Right ventricle myocardium superior (tissue), 1 donor: ENCODE measurements around the gene SMPDL3A. TPM values are rescaled to one million over a fixed set of nuclear protein-coding genes. Genes with fewer than 3 reads are reported as not detected.

Experiments
- ATAC-seq: fragments of 200-7000 bp; cut with Tn5 transposase; one replicate; pipeline ENCODE4 v1.9.1; 2020; ENCODE audit warnings: mild to moderate bottlenecking; ENCODE audit not compliant: poor library complexity
- DNase-seq: peaks from one replicate; pipeline ENCODE4 v3.0.0-alpha.2; 2020
- intact Hi-C: fragments of 100-400 bp; cut with DNase I; formaldehyde crosslinking; loops from one replicate; pipeline ENCODE4 v1.11.2; 2022
- total RNA-seq: library from RNA; stranded (reverse); fragmentation: NEBNext Ultra II Directional; extraction: Animal tissue kit (Norgen Biotek cat#: 25700); gene quantifications from one replicate; pipeline ENCODE4 v1.2.1, GENCODE V29; 2021
- donor health status: DM: no; HTN: yes; CAD: no; lungs with severe emphysema.

Gene SMPDL3A
- total RNA-seq, 1 donor from 2014 or later: 3.7 TPM

DNA sequence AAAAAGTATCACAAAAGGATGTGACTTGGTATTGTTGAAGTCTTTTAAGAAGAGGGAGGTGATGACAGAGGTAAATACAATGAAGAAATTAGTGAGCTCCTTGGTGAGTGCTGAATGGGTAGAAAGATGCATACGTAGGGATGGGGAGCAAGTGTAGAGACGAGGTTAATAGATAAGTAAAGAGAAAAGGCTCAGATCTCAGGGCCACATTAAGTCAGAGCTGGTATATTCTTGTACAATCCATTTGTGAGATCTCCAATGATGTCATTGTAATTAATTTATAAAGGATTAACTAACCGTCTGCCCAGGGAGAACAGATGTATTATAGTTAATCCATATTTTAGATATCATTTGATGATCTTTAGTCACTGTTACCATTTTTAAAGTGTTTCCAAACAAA is 43.4 kb downstream of the SMPDL3A start:
- intact Hi-C loops: no loop called here
- DNase-seq (no peak), ATAC-seq (no peak)

DNA sequence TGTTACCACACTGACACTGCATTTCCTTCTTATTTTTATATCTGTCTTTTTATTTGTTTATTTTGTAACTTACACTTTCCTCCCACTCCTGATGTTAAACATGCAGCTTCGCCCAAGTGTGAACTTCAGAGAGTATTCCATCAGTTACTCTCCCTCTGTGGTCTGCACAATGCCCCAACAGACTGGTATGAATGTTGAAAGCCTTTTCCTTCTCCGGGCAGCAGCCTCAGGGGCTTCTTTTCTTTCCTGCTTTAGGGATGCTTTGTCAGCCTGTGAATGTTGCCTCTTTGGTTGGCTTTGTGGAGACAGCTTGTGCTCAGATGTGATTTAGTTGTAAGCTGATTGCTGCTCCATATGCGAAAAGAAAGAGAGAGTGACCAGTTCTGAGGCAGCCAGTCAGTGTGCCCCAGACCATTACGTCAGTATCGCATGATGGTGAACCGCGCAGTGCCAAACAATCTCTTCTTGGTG is 44.0 kb downstream of the SMPDL3A start:
- intact Hi-C loops: no loop called here
- no peak for ATAC-seq
- DNase-seq: no peak

DNA sequence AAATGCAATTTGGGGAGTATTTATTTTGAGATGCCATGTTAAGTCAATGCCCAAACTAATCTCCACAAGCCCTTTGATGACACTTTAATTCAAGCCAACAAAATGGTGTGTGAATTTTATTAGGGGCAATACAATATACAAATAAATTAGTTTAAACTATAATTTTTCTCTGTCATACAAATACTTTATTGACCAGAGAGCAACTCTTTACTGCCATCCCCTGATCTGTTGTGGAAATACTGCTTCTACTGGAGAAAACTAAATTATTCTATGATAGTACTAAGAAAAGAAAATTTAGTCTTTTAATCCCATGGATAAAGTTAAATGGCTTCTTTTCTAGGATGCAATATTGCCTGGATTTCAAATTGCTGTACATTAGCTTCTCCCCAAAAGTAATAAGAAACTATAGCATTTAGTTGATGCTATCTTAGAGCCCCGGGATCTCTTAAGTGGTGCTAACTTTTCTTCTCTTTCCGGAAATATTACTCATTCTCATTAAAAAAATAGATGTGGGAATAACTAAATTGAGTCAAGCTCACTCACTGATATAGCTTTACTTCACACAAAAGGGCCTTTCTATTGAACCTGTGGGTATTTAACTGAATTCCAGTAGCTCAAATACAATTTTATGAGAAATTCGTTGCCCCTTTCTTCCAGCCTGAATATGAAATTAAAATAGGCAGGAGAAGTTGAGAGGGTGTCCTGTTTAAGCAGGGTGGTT is 49.2 kb downstream of the SMPDL3A start:
- no peak for DNase-seq
- no peak for ATAC-seq
- intact Hi-C loops: loop anchor here (5.0 kb wide), 1 partner anchor 106 kb away; no protein-coding TSS in a partner anchor

DNA sequence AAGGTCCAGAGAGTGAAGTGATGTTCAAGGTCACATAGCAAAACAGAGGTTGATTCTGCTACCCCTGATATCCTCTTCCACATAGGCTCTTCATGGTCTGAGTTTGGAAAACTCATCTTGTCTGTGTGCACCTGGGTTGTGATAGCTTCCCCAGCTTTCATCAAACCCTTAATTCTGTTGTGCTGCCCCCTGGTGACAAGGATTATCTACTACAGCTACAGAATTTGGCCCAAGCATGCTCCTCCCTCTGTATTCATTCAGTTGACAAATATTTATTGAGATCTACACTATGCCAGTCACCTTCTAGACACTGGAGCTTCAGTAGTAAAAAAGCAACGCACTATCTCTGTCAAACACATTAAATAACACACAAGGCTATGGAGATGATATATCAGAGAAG is 50.4 kb downstream of the SMPDL3A start:
- ATAC-seq (peak; percentile 79), DNase-seq (no peak)
- intact Hi-C loops: loop anchor here (5.0 kb wide), 1 partner anchor 107 kb away; no protein-coding TSS in a partner anchor

DNA sequence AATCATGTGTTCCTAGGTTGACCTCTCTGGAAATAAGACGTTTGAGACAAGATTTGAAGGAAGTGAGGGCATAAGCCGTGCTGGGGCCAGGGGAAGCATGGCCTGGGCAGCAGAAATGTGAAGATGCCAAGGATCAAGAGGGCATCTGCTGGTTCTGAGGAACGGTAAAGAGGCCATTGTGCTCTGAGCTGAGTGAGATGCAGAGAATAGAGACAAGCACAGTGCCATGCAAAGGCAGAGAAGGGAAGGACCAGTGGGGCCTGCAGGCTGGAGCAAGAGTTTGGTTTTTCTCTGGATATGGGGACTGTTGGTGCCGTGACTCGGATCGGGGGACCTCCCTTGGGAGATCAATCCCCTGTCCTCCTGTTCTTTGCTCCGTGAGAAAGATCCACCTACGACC is 50.8 kb downstream of the SMPDL3A start:
- intact Hi-C loops: loop anchor here (5.0 kb wide), 1 partner anchor 108 kb away; no protein-coding TSS in a partner anchor
- no peak for DNase-seq
- ATAC-seq: no peak

DNA sequence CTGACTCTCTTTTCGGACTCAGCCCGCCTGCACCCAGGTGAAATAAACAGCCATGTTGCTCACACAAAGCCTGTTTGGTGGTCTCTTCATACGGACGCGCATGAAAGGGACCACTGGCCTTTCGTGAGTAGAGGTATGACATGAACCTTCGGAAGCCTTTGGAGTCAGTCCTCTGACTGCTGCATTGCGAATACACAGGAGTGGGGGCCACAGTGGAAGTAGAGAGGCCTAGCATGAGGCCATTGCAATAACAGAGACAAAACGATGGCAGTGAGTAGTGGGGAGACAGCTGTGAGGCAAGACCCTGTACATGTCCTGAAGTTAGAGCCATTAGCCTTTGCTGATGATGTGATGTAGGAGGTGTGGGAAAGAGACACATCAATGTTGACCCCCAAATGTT is 56.4 kb downstream of the SMPDL3A start:
- intact Hi-C loops: no loop called here
- DNase-seq (no peak), ATAC-seq (no peak)

DNA sequence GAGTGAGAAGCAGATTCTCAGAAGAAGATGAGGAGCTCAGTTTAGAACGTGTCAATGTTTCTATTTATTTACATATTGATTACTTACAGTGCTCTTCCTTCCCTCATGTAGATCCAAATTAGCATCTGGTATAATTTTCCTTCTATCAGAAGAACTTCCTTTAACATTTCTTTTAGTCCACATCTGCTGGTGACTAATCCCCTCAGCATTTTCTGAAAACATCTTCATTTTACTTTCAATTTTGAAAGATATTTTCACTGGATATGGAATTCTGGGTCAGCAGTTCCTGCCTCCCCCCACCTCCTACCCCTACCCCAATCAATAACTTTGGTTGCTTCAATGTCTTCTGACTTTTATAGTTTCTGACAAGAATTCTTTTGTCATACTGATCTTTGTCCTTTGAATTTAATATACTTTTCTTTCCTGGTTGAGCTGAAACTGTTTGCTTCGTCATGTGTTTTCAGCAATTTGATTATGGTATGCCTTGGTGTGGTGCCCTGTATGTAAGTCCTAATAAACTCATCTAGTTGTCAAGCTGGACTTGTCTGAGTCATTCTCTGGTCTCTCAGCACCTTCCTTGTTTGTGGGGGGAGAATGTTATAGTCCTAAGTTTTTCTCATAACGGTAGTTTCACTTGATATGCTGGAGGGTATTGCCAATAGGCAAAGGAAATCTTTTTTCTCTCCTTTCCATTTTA is 57.0 kb downstream of the SMPDL3A start:
- ATAC-seq (no peak), DNase-seq (no peak)
- intact Hi-C loops: no loop called here

DNA sequence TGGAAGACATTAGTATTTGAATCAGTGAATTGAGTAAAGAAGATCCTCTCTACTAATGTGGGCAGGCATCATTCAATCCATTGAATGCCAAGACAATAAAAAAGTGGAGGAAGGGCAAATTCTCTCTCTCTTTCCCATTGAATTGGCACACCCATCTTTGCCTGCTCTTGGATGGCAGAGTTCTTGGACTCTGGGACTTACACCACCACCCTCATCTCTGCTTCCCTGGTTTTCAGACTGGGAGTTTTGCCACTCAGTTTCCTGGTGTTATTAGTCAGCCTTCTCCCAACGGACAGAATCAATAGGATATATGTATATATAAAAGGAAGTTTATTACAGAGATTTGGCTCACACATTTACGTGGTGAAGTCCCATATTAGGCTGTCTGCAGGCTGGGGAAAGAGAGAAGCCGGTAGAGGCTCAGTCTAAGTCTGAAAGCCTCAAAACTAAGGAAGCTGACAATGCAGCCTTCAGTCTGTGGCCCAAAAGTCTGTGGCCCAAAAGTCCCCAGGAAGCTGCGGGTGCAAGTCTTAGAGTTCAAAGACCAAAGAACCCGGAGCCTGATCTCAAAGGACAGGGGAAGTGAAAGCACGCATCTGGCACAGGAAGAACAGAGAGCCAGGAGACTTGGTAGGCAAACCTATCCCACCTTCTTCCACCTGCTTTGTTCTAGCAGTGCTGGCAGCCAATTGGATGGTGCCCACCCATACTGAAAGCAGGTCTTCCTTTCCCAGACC is 64.4 kb downstream of the SMPDL3A start:
- DNase-seq: no peak
- ATAC-seq: no peak
- intact Hi-C loops: no loop called here

Other genes starting within 250 kb of the SMPDL3A start
- gene PKIB, start 178.9 kb upstream of the SMPDL3A start, total RNA-seq: 0.22 TPM
- gene FABP7, start 9.5 kb upstream of the SMPDL3A start, total RNA-seq: not detected
- 0.11 TPM for gene CLVS2, start 207.0 kb downstream of the SMPDL3A start, total RNA-seq